ENCODE results near the gene RHOXF1. TPM values are rescaled to one million over a fixed set of nuclear protein-coding genes. Genes with fewer than 3 reads are reported as not detected.

Gene RHOXF1
- total RNA-seq, 1 experiment from 2014 or later = not detected

DNA sequence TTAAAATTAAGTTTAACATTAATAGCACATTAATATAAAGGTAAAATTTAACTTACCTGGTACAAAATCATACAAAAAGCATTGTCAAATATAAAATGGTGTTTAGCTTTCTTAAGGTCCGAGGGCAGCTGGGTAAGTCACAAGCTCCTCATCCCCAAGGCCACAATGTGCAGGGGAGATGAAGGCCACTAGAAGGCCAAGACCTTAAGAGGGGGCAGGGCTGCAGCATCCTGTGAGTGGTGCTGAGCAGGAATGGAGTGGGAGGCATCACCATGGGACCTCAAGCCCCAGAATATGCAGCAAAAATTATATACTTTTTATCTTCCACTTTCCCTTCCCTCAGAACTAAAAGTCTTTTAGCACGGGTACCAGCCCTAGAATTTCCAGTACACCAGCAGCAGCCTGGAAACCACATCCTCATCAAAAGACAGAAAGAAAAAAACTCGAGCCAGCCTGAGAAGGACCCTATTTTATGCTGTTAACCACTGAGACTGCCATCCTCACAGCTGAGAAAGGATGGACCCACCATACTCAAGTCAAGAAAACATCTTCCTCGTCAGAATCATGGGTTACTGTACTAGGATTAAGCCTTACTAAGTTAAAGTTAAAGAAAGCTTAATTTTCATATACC lies 29.7 kb upstream of the RHOXF1 start:
- H3K9me3 Mint-ChIP-seq (ENCODE audit: low read depth, unreplicated experiment) = peaks cover 5% of the 10 kb centered on the region

DNA sequence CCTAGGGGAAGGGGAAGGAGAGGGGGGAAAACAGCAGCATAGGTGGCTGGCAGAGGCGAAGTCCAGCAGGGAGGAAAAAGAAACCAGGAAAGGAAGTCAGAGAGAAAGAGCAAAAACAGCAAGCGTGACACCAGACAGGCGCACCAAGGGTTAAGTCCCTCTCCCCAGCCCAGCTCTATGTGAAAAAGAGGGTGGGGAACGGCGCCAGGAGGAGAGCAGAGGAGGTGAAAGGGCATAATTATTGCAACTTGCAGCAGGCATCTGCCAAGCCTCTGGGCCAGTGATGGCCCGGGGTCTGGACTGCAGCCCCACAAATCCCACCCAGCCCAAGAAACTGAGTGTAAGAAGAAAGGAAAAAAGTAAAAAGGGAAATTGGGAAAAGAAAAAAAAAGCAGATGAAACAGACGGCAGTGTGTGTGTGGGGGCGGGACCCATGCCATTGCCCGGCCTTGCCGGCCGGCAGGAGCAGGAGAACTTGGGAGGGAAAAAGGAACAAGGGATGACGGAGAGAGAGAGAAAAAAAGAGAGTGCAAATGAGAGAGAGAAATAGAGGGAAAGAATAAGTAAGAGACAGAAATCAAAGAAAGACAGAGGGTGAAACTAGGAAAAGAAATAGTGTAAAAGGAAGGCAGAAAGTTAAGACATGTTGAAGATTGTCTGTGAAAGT lies 28.6 kb upstream of the RHOXF1 start:
- Mint-ChIP-seq H3K27me3 (ENCODE audit: unreplicated experiment) (peaks cover 13% of the 10 kb centered on the region), H3K4me1 (ENCODE audit: low read depth, unreplicated experiment) (no peaks in the 10 kb centered on the region), H3K36me3 (ENCODE audit: insufficient read depth, unreplicated experiment) (no peaks in the 10 kb centered on the region), H3K4me3 (ENCODE audit: low read depth, unreplicated experiment) (no peak overlapping the region), H3K9me3 (ENCODE audit: low read depth, unreplicated experiment) (peaks cover 5% of the 10 kb centered on the region), H3K27ac (ENCODE audit: unreplicated experiment) (no peak overlapping the region)
- intact Hi-C loops (cut with micrococcal nuclease; ENCODE audit: unreplicated experiment) = no loop called here
- DNase-seq = no peak
- CTCF ChIA-PET = no interaction called here
- TF ChIP-seq, protein P1, sequence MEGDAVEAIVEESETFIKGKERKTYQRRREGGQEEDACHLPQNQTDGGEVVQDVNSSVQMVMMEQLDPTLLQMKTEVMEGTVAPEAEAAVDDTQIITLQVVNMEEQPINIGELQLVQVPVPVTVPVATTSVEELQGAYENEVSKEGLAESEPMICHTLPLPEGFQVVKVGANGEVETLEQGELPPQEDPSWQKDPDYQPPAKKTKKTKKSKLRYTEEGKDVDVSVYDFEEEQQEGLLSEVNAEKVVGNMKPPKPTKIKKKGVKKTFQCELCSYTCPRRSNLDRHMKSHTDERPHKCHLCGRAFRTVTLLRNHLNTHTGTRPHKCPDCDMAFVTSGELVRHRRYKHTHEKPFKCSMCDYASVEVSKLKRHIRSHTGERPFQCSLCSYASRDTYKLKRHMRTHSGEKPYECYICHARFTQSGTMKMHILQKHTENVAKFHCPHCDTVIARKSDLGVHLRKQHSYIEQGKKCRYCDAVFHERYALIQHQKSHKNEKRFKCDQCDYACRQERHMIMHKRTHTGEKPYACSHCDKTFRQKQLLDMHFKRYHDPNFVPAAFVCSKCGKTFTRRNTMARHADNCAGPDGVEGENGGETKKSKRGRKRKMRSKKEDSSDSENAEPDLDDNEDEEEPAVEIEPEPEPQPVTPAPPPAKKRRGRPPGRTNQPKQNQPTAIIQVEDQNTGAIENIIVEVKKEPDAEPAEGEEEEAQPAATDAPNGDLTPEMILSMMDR (IDR thresholded peaks at IDR 0.05; ENCODE audit: unreplicated experiment) = no peak
- no TSS peak for BruUV-seq (replicated peaks)

More for the DNA sequence above, 29.7 kb upstream of the RHOXF1 start:
- TF ChIP-seq, protein P1 (IDR thresholded peaks at IDR 0.05; ENCODE audit: unreplicated experiment) = no peak
- H3K4me1 Mint-ChIP-seq (ENCODE audit: low read depth, unreplicated experiment) = no peaks in the 10 kb centered on the region
- no peaks in the 10 kb centered on the region for H3K36me3 Mint-ChIP-seq (ENCODE audit: insufficient read depth, unreplicated experiment)
- peaks cover 13% of the 10 kb centered on the region for H3K27me3 Mint-ChIP-seq (ENCODE audit: unreplicated experiment)
- no peak overlapping the region for H3K4me3 Mint-ChIP-seq (ENCODE audit: low read depth, unreplicated experiment)
- H3K27ac Mint-ChIP-seq (ENCODE audit: unreplicated experiment) = no peak overlapping the region
- BruUV-seq (replicated peaks) = no TSS peak
- intact Hi-C loops (cut with micrococcal nuclease; ENCODE audit: unreplicated experiment) = no loop called here
- CTCF ChIA-PET = no interaction called here
- DNase-seq = no peak

DNA sequence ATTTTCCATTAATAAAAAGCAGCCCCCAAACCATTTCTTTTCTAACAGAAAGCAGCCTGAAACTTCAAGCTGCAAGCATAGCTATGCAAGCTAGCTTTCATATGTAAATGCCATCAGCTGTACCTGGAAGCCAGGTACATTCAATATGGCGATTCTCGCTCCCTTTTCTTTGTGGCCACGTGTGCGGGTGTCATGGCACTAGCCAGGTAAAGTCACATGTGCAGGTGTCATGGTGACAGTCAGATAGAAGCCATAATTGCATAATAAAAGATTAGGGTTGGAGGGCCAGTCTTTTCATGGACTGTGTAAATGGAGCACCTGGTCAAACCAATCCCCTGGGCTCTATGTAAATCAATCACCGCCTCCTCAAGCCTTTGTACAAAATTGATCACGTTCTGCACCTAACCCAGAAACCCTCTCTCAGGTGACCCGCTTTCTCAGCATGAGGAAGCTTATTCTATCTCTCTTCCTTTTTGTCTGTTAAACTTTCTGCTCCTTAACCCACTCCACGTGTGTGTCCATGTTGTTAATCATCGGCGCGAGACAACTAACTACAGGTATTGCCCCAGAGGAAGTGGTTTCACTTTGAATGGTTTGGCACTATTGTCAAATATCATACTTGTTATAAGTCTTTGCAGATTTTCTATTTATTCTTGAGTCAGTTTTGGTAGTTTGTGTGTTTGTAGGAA lies 24.7 kb upstream of the RHOXF1 start:
- H3K9me3 Mint-ChIP-seq (ENCODE audit: low read depth, unreplicated experiment) = no peaks in the 10 kb centered on the region
- no peak overlapping the region for H3K27ac Mint-ChIP-seq (ENCODE audit: unreplicated experiment)
- no TSS peak for BruUV-seq (replicated peaks)
- H3K4me3 Mint-ChIP-seq (ENCODE audit: low read depth, unreplicated experiment) = no peak overlapping the region
- intact Hi-C loops (cut with micrococcal nuclease; ENCODE audit: unreplicated experiment) = no loop called here
- TF ChIP-seq, protein P1 (IDR thresholded peaks at IDR 0.05; ENCODE audit: unreplicated experiment) = no peak
- no peaks in the 10 kb centered on the region for H3K36me3 Mint-ChIP-seq (ENCODE audit: insufficient read depth, unreplicated experiment)
- no peaks in the 10 kb centered on the region for H3K4me1 Mint-ChIP-seq (ENCODE audit: low read depth, unreplicated experiment)
- CTCF ChIA-PET = no interaction called here
- H3K27me3 Mint-ChIP-seq (ENCODE audit: unreplicated experiment) = no peaks in the 10 kb centered on the region
- DNase-seq = no peak

DNA sequence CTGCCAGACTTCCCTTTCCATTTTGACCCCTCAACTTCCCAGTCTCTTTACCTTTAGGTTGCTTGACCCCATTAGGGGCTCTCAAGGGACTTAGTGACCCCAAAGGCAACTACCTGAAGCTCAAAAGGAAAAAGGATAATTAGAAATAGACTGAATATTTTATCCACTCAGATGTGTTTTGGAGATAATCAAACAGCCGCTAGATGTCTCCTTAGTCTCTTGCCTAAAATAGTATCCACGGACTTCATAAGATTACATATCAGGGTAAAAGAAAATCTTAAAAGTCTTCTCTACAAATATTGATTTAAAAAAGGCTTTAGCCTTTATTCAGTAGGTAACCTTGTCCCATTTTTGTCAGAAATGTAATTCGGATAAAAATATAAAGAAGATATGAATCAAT lies 21.7 kb upstream of the RHOXF1 start:
- Mint-ChIP-seq H3K4me3 (ENCODE audit: low read depth, unreplicated experiment) (no peak overlapping the region), H3K36me3 (ENCODE audit: insufficient read depth, unreplicated experiment) (no peaks in the 10 kb centered on the region), H3K27ac (ENCODE audit: unreplicated experiment) (no peak overlapping the region), H3K27me3 (ENCODE audit: unreplicated experiment) (no peaks in the 10 kb centered on the region), H3K4me1 (ENCODE audit: low read depth, unreplicated experiment) (no peaks in the 10 kb centered on the region), H3K9me3 (ENCODE audit: low read depth, unreplicated experiment) (no peaks in the 10 kb centered on the region)
- TF ChIP-seq, protein P1 (IDR thresholded peaks at IDR 0.05; ENCODE audit: unreplicated experiment) = no peak
- intact Hi-C loops (cut with micrococcal nuclease; ENCODE audit: unreplicated experiment) = no loop called here
- no TSS peak for BruUV-seq (replicated peaks)
- no peak for DNase-seq
- CTCF ChIA-PET = interaction anchor here (0.8 kb wide), 1 partner anchor 76 kb away, joined by 3 read pairs; no protein-coding TSS in a partner anchor

All from Calu3 (cell line).